PC-9 (cell line): ENCODE measurements around the gene TMEM120B. TPM values are rescaled to one million over a fixed set of nuclear protein-coding genes. Genes with fewer than 3 reads are reported as not detected.

ENCODE experiments used
- BruUV-seq: library from RNA; stranded (reverse); fragments of 400-500 nt; replicated peaks from 2 replicates; lab custom pipeline; 2021; lab: Mats Ljungman, UMichigan
- CTCF ChIA-PET: fragments of 300-600 bp; sonication (Branson Sonifier 250); formaldehyde crosslinking; loops from one replicate; lab custom pipeline; 2022; ENCODE audit warnings: antibody characterized with exemption; lab: Charles Lee
- POLR2A ChIA-PET: fragments of 300-600 bp; sonication (Branson Sonifier 250); formaldehyde crosslinking; loops from one replicate; lab custom pipeline; 2022; ENCODE audit warnings: antibody characterized with exemption; ENCODE audit not compliant: unreplicated experiment; lab: Charles Lee
- DNase-seq, 2 experiments: peaks; one replicate each; pipeline versions ENCODE4 v3.0.0 to v3.0.0-alpha.2; 2015 to 2022; ENCODE audit warnings: mixed read lengths in 1 of 2
- H2AFZ ChIP-seq: fragments of 200-600 bp; sonication (generic); 2 replicates; pipeline ENCODE4 v1.8.1; 2017; ENCODE audit warnings: antibody characterized with exemption
- H3F3A ChIP-seq: fragments of 200-600 bp; sonication (generic); 2 replicates; pipeline ENCODE4 v1.8.1; 2017; ENCODE audit warnings: antibody characterized with exemption, mild to moderate bottlenecking, low read depth; ENCODE audit not compliant: insufficient read depth
- H3K27ac ChIP-seq: fragments of 200-600 bp; sonication (generic); 2 replicates; pipeline ENCODE4 v1.6.1; 2016; ENCODE audit warnings: mixed run types
- H3K27me3 ChIP-seq: fragments of 200-600 bp; sonication (generic); 2 replicates; pipeline ENCODE4 v1.6.1; 2016; ENCODE audit warnings: low read depth, mixed run types; ENCODE audit not compliant: insufficient read depth
- H3K36me3 ChIP-seq: fragments of 200-600 bp; sonication (generic); 2 replicates; pipeline ENCODE4 v1.6.1; 2016; ENCODE audit warnings: low read depth, mixed run types
- H3K4me1 ChIP-seq: fragments of 200-600 bp; sonication (generic); replicated peaks from 2 replicates; pipeline ENCODE4 v1.6.1; 2016; ENCODE audit warnings: mixed run types; ENCODE audit not compliant: insufficient read depth
- H3K4me2 ChIP-seq: fragments of 200-600 bp; sonication (generic); 2 replicates; pipeline ENCODE4 v1.6.1; 2017; ENCODE audit warnings: mixed run types
- H3K4me3 ChIP-seq: fragments of 200-600 bp; sonication (generic); 2 replicates; pipeline ENCODE4 v1.6.1; 2016; ENCODE audit warnings: mixed run types
- H3K79me2 ChIP-seq: fragments of 200-600 bp; sonication (generic); 2 replicates; pipeline ENCODE4 v1.6.1; 2017; ENCODE audit warnings: low read depth, mixed run types
- H3K9me2 ChIP-seq: fragments of 200-600 bp; sonication (generic); 2 replicates; pipeline ENCODE4 v1.8.1; 2017; ENCODE audit warnings: mild to moderate bottlenecking; ENCODE audit not compliant: insufficient read depth
- H3K9me3 ChIP-seq: fragments of 200-600 bp; sonication (generic); 2 replicates; pipeline ENCODE4 v1.8.1; 2016; ENCODE audit warnings: low read depth; ENCODE audit not compliant: insufficient read depth
- H4K20me1 ChIP-seq: fragments of 200-600 bp; sonication (generic); 2 replicates; pipeline ENCODE4 v1.8.1; 2017; ENCODE audit not compliant: insufficient read depth
- EZH2 ChIP-seq: fragments of 200-600 bp; sonication (generic); IDR thresholded peaks from 2 replicates; pipeline ENCODE4 v1.8.0; 2017; ENCODE audit warnings: antibody characterized with exemption, low read depth
- intact Hi-C: fragments of 100-400 bp; cut with micrococcal nuclease; formaldehyde crosslinking; loops from one replicate; pipeline ENCODE4 v1.10.0; 2022; ENCODE audit not compliant: unreplicated experiment
- total RNA-seq: library from RNA; stranded (reverse); gene quantifications from 2 replicates; pipeline ENCODE4 v1.2.3, GENCODE V29; 2021
- TF ChIP-seq, protein P1 (sequence below): fragments of 200-600 bp; sonication (generic); conservative IDR thresholded peaks from 2 replicates; pipeline ENCODE4 v1.6.1; 2017; ENCODE audit warnings: mixed run types, antibody characterized with exemption, mild to moderate bottlenecking, moderate library complexity

TMEM120B gene
- total RNA-seq, 1 experiment from 2014 or later, result 12.4 TPM

DNA sequence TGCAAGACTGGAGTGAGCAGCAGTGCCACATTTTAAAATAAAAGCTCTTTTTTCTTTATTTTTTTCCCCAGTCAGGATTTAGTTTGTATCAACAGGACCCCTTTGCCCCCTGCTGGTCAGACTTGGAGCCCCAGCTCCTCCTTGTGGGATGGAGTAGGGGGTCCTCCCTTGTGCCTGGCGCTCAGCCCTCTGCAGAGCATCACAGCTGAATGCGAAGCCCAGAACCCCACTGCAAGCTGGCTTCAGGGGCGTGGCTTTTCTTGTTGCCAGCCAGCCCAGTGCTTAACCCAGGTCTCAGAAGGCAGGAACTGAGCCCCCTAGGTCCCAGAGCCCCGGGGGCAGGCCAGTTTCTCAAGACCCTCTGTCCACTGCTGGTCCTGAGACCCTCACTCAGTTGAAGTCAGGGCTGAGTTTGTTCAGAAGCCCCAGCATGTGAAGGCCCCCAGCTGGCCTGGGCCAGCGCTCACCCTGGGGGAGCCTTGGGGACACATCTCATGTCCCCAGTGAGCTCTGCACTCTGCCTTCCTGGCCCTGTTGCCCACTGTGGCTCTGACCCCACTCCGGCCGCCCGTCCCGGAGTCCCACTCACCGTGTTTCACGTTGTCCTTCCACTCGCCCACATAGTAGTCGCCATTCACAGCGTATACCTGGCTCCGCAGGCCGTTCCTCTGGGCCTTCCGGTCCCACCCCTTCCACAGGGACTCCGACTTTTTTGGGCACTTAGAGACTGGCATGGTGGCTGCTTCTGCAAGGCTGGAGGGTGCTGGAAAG is 43.6 kb upstream of the TMEM120B start:
- DNase-seq, result peak in 1 of 2 experiments; percentile 18
- intact Hi-C loops, result no loop called here

DNA sequence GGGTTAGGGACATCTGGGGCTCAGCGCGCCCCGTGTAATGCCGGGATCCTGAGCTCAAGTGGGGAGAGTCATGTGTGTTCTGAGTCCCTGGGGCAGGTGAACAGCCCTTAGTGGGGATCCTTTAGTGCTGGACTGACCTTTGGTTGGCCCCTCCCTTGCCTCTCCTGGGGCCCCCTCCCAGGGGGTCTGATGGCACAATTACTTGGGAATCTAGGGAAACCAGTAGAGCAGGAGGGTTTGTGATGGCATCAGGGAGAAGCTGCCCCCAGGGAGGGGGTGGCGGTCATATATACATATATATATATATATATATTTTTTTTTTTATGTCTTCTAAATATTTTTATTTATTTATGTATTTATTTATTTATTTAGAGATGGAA is 43.0 kb upstream of the TMEM120B start, which contains the start of gene MORN3:
TSS of gene MORN3 (minus strand) at position 134 of the 380 bp plus-strand sequence. CDS start 171 bp downstream, outside the sequence.
- Histone ChIP-seq H3K36me3 (no peaks in the 10 kb centered on the region), H2AFZ (no peak within 1 kb of the TSS), H3K9me3 (no peaks in the 10 kb centered on the region), H3K27ac (peak within 1 kb of the TSS; percentile 19; the same call in 1 of the 2 replicates), H3K4me3 (no peak within 1 kb of the TSS), H3F3A (peaks cover 24% of the 10 kb centered on the region), H3K4me1 (peaks cover 42% of the 10 kb centered on the region), H3K27me3 (no peaks in the 10 kb centered on the region), H3K4me2 (peak within 1 kb of the TSS; percentile 35), H4K20me1 (no peaks in the 10 kb centered on the region), H3K79me2 (peaks cover 5% of the 10 kb centered on the region; the same call in 1 of the 2 replicates), H3K9me2 (no peaks in the 10 kb centered on the region)
- intact Hi-C loops, result no loop called here
- CTCF ChIA-PET, result interaction anchor here (0.7 kb wide), 2 partner anchors 33 to 46 kb away, joined by 4 to 5 read pairs; no protein-coding TSS in a partner anchor
- DNase-seq, result peak; percentile 53 to 58
- TF ChIP-seq, protein P1, sequence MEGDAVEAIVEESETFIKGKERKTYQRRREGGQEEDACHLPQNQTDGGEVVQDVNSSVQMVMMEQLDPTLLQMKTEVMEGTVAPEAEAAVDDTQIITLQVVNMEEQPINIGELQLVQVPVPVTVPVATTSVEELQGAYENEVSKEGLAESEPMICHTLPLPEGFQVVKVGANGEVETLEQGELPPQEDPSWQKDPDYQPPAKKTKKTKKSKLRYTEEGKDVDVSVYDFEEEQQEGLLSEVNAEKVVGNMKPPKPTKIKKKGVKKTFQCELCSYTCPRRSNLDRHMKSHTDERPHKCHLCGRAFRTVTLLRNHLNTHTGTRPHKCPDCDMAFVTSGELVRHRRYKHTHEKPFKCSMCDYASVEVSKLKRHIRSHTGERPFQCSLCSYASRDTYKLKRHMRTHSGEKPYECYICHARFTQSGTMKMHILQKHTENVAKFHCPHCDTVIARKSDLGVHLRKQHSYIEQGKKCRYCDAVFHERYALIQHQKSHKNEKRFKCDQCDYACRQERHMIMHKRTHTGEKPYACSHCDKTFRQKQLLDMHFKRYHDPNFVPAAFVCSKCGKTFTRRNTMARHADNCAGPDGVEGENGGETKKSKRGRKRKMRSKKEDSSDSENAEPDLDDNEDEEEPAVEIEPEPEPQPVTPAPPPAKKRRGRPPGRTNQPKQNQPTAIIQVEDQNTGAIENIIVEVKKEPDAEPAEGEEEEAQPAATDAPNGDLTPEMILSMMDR, result no peak
- no peak for TF ChIP-seq EZH2
- no TSS peak for BruUV-seq
- POLR2A ChIA-PET, result interaction anchor here (0.6 to 0.7 kb wide), 2 partner anchors 249 to 1174 kb away, joined by 3 to 10 read pairs; partner anchors contain the start of genes CFAP251 and DYNLL1

More for the DNA sequence above, 43.6 kb upstream of the TMEM120B start:
- Histone ChIP-seq H3F3A (peaks cover 23% of the 10 kb centered on the region), H3K9me2 (no peaks in the 10 kb centered on the region), H3K79me2 (peaks cover 8% of the 10 kb centered on the region; the same call in 1 of the 2 replicates), H3K4me3 (no peak overlapping the region), H3K4me1 (peaks cover 42% of the 10 kb centered on the region), H4K20me1 (no peaks in the 10 kb centered on the region), H3K36me3 (no peaks in the 10 kb centered on the region), H3K9me3 (no peaks in the 10 kb centered on the region), H3K4me2 (peak overlapping the region; percentile 35), H2AFZ (no peak overlapping the region), H3K27me3 (no peaks in the 10 kb centered on the region), H3K27ac (no peak overlapping the region)
- ChIA-PET POLR2A (interaction anchor here (0.6 kb wide), 2 partner anchors 89 to 1173 kb away, joined by 3 read pairs; partner anchors contain the start of gene DYNLL1), CTCF (interaction anchor here (0.7 to 1.1 kb wide), 5 partner anchors 41 to 177 kb away, joined by 3 to 8 read pairs (median 3); partner anchors contain the start of gene ORAI1)
- no TSS peak for BruUV-seq
- TF ChIP-seq EZH2, result no peak
- TF ChIP-seq, protein P1, result peak; percentile 62; the same call in 1 of the 2 replicates

DNA sequence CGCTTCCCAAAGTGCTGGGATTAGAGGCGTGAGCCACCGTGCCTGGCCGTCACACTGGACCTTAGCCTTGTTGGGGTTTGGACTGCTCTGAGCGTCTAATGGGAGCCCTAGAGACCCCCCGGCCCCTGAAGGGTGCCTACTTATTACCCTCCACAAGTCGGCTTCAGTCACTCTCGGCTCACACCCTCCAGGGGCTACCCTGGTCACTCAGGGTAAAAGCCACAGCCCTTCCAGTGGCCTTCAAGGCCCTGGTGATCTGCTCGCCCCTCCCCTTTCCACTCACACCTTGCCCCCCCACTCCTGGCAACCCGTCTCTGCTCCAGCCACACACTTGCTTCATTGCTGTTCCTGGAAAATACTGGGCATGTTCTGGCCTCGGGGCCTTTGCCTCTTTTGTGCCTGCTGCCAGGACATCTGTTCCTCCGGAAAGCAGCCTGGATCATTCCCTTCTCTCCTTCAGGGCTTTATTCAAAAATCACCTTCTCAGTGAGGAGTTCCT is 39.5 kb upstream of the TMEM120B start:
- intact Hi-C loops, result loop anchor here (2.0 kb wide), 1 partner anchor 46 kb away; the partner anchor contains the start of gene ORAI1
- no TSS peak for BruUV-seq
- ChIA-PET POLR2A (interaction anchor here (0.7 kb wide), 1 partner anchor 1143 kb away, joined by 5 read pairs; no protein-coding TSS in a partner anchor), CTCF (no interaction called here)
- Histone ChIP-seq H3K4me1 (peaks cover 42% of the 10 kb centered on the region), H3K4me3 (peak overlapping the region; percentile 74), H3K4me2 (peak overlapping the region; percentile 94), H2AFZ (peak overlapping the region; percentile 96), H3K79me2 (no peaks in the 10 kb centered on the region), H3K27me3 (no peaks in the 10 kb centered on the region), H3K27ac (peak overlapping the region; percentile 83), H3K9me3 (no peaks in the 10 kb centered on the region), H3F3A (peaks cover 24% of the 10 kb centered on the region), H4K20me1 (no peaks in the 10 kb centered on the region), H3K36me3 (no peaks in the 10 kb centered on the region), H3K9me2 (no peaks in the 10 kb centered on the region)
- DNase-seq, result peak; percentile 46 to 66
- TF ChIP-seq, protein P1, result no peak
- no peak for TF ChIP-seq EZH2
